GM19463 (cell line): ENCODE measurements around the gene HK1.

Source experiments
- ATAC-seq: cut with Tn5 transposase; IDR thresholded peaks from one replicate; pipeline ENCODE4 v1.9.1; 2021; ENCODE audit warnings: mild to moderate bottlenecking, moderate library complexity; ENCODE audit not compliant: unreplicated experiment

The HK1 gene

GRCh38 chr10:69397972-69398371 lies 119.7 kb downstream of the HK1 start:
- no peak for ATAC-seq

GRCh38 chr10:69398466-69398865 lies 120.2 kb downstream of the HK1 start:
- ATAC-seq: no peak

GRCh38 chr10:69400936-69401335 lies 122.6 kb downstream of the HK1 start:
- no peak for ATAC-seq

GRCh38 chr10:69401416-69401815 lies 123.1 kb downstream of the HK1 start:
- no peak for ATAC-seq

GRCh38 chr10:69402386-69402785 lies 124.1 kb downstream of the HK1 start:
- ATAC-seq: no peak

GRCh38 chr10:69403066-69403465 lies 124.8 kb downstream of the HK1 start:
- no peak for ATAC-seq

GRCh38 chr10:69403519-69403918 lies 125.2 kb downstream of the HK1 start:
- ATAC-seq: no peak

- ATAC-seq: no peak
These were observed 126.5 kb downstream of the HK1 start for GRCh38 chr10:69404786-69405185.

GRCh38 chr10:69405221-69405620 lies 126.9 kb downstream of the HK1 start:
- ATAC-seq: no peak

GRCh38 chr10:69406302-69406811 lies 128.1 kb downstream of the HK1 start:
- no peak for ATAC-seq

GRCh38 chr10:69406816-69407580 lies 128.7 kb downstream of the HK1 start:
- ATAC-seq: no peak

- ATAC-seq: no peak
These were observed 129.5 kb downstream of the HK1 start for GRCh38 chr10:69407621-69408301.

GRCh38 chr10:69408318-69409175 lies 130.3 kb downstream of the HK1 start:
- ATAC-seq: peak; percentile 82

- no peak for ATAC-seq
These were observed 130.8 kb downstream of the HK1 start for GRCh38 chr10:69409176-69409495.

GRCh38 chr10:69409968-69410367 lies 131.7 kb downstream of the HK1 start:
- no peak for ATAC-seq

- ATAC-seq: no peak
These were observed 132.2 kb downstream of the HK1 start for GRCh38 chr10:69410487-69410886.

GRCh38 chr10:69411476-69411875 lies 133.2 kb downstream of the HK1 start:
- ATAC-seq: no peak

GRCh38 chr10:69412232-69412790 lies 134.0 kb downstream of the HK1 start:
- no peak for ATAC-seq

- ATAC-seq: no peak
These were observed 135.0 kb downstream of the HK1 start for GRCh38 chr10:69413221-69413865.
